Measurements from ENCODE around the gene PMM2. TPM values are rescaled to one million over a fixed set of nuclear protein-coding genes. Genes with fewer than 3 reads are reported as not detected.

Gene PMM2
- total RNA-seq, 1 experiment from 2014 or later = 30.3 TPM

DNA sequence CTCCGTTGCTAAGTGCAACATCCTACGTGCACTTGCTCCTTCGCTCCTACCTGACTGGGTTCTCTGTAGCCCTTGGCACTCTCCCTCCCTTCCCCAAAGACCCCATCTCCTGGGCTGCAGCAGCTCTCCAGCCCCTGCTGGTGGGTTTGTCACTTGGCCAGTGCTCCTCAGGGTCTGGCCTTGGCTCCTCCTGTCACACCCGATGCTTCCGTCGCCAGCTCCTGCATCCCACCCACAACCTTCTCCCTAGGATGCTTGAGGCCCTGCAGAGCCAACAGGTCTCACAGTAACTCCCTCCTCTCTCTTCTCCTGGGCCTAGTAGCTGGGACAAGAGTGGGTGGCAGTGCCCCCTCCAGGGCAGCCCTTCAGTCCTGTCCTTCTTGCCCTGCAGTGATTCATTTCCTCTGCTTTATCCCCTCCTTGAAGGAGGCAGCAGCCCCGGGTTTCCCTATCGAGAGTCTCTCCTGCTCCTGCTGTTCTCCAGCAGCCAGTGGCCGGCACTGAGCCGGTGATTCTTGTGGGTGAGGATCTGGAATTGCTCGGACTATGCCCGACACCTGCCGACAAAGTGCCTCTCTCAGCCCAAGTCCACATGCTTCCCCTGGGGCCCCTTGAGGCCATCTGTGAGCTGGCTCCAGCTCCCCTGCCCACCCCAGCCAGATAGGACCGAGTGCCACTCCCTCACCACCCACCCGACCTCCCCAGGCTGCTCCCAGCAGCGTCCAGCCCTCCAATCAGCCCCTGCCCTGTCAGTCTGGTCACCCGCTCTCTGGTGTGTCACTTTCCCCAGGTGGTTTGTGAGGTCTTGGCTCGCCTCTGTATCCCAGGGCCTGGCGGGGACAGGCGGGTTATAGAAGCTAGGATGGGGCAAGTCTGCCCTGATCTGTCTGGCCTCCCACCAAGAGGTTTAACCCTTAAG lies 88.3 kb downstream of the PMM2 start:
- DNase-seq (ENCODE audit: low read depth) = peak; percentile 70

- DNase-seq (ENCODE audit: low read depth) = no peak
Observed at GRCh38 chr16:8886593-8887430, 89.2 kb downstream of the PMM2 start.

- DNase-seq (ENCODE audit: low read depth) = no peak
Observed at GRCh38 chr16:8887431-8887765, 89.8 kb downstream of the PMM2 start.

DNA sequence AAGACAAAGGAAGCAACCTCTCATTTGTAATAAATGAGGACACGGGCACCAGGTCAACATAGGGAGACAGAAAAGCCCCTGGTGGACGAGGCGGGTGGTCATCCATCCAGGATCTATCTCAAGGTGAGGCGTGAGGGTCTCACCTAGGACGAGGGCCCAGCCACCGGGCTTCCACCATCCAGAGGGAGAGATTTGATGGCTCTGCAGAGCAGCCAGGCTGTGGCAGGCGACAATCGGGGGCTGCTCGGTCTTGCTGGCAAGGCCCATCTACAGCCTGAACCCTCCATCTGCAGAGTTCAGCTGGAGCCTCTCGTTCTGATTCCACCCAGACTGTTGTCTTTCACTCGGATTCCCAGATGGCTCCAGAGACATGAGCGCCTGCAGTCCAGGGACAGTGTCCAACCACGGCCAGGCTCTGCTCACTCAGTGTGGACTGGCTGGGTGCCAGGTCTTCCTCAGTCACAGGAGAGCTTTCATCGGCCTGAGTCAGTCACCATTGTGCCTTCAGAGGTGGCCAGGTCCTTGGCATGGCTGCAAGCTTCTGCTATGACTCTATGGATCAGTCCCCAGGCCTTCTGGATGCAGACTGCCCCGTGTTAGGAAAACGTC lies 90.4 kb downstream of the PMM2 start:
- peak; percentile 58 for DNase-seq (ENCODE audit: low read depth)

DNA sequence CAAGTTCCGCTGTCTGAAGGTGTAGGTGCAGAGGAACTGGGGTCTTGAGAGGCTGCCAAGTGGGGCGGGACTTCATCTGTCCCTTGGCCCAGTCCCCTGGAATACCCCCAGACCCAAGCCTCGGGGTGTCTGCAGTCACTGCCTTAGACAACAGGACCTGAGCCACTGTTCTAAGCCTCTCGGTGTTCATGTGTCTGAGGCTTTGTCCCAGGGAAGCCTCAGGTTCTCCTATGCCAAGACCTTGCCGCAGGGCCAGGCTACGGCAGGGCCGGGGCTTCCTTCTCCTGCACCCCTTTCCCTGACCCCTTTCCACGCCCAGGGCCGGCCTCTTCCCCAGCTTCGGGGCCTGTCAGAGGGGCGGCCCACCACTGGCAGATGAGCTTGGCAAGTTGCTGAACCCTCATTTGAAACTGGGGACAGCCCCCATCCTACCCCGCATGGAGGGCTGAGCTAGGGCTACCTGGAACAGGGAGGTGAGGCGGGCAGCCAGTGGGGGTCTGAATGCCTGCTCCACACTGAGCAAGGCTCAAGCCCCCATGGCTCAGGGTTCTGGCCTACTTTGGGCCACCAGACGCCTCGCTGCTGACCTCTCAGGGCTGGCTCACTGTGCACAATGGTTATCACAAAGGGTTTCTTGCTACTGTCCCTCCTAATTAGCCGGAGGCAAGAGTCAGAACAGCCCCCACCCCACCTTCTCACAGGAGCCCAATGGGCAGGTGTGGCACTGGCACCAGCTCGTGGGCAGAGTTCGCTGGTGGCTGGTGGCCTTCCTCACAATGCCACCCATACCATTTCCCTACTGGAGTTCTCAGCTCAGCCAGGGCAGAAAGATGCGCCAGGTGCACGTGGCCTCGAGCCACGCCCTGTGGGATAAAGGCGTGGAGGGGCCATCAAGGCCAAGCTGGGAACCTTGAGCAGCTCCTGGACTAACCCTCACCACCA lies 91.6 kb downstream of the PMM2 start:
- no peak for DNase-seq (ENCODE audit: low read depth)

- DNase-seq (ENCODE audit: low read depth) = no peak
Observed at GRCh38 chr16:8889893-8890548, 92.4 kb downstream of the PMM2 start.

DNA sequence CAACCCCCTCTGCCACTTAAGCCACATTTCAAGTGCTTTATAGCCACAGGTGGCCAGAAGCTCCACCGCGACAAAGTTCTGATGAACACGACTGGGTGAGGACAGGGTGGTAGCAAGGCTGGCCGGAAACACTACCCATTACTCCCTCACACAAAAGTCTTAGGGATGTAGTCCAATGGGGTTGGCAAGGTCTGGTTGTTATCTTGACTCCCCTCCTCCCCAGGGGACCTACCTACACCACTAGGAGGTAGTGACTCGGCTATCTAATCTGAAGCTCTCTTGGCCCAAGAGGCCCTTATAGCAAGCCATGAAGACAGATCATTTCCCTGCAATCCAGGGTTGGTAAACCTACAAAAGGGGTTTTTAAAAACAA lies 92.9 kb downstream of the PMM2 start:
- DNase-seq (ENCODE audit: low read depth) = no peak

GRCh38 chr16:8892101-8892575 lies 94.5 kb downstream of the PMM2 start:
- DNase-seq (ENCODE audit: low read depth) = no peak

DNA sequence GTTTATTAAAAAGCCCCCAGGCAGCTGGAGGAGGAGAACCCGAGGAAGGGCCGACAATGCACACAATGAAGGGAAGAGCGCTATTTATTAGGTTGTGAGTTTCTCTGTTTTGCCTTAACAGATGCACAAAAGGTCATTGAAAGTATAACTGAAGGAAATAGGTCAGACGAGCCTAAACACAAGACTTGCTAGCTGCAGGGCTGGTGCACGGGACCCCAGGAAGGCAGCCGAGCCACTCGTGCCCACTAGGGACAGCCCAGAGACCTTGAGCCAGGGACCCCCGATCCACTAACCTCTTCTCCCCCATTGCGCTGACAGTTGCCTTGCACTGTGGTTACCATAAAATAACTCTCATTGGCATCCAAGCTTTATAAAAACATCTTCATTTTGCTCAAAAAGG lies 95.8 kb downstream of the PMM2 start:
- no peak for DNase-seq (ENCODE audit: low read depth)

DNA sequence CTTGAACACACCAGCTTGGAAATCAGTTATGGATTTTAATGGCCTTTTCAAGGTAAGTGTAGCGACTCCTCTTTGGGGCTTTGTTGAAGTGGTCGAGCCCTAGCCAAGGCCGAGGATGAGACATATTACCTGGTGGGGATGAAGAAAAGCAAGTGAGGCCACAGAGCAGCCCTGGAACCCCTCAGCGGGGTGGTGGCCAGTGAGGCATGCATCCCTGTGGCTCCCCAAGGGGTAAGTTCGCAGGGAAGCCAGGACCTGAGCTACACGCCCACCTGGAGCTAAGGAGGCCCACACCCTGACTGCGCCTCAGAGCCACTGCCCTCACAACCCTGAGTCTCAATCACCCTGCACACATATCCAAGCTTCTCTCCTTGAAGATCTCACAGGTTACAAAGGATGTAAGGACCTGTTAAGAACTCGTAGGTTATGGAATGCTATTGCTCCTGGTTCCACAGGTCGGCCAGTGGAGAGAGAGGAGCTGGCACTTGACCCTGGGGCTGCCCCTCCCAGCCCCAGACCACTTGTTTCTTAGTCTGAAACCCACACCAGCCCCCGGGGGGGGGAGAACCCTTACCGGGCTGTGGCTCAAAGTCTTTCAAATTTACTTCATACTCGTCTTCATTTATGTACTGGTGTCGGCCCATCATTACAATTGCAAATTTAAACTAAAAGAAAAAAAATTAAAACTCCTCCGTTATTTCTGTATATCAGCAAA lies 96.5 kb downstream of the PMM2 start:
- no peak for DNase-seq (ENCODE audit: low read depth)

GRCh38 chr16:8894736-8895334 lies 97.2 kb downstream of the PMM2 start:
- no peak for DNase-seq (ENCODE audit: low read depth)

DNA sequence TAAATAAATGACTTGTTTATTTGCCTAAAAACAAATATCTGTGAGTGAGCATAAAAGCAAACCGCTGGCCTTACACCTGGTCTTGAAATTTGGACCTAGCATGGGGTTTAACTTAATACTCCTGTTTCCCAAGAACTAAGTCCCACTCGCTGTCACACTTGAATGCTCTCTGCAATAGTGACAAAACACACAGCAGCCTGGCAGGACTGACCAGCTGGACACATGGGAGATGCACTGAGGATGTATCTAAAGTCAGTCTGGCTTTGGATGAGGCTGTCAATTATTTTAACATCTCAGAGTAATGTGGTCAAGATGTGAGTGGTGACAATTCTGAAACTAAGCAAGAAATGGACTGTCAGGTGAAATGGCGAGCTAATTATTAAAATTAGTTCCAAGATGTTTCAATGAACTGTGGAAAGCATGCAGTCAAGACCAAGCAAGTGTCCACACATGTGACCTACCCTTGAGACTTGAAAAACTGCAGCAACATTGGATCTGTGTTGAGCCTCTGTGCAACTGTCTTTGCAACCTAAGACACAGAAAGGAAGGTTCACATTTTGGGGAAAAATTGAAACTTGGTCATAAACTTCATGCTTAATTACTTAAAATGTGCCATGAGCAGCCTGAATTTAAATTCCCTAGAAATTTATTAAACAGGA lies 101.2 kb downstream of the PMM2 start:
- no peak for DNase-seq (ENCODE audit: low read depth)

Other genes starting within 250 kb of the PMM2 start
- not detected in 2 replicates for gene TMEM114, start 207.3 kb upstream of the PMM2 start, total RNA-seq (2014; rRNA removed)
- gene METTL22, start 176.1 kb upstream of the PMM2 start, total RNA-seq (2014; rRNA removed) = 10.1 and 17.1 TPM in 2 replicates
- 0.29 and 0.32 TPM in 2 replicates for gene ABAT, start 123.2 kb upstream of the PMM2 start, total RNA-seq (2014; rRNA removed)
- gene TMEM186, start 200 bp upstream of the PMM2 start, total RNA-seq (2014; rRNA removed) = 2.6 and 4.4 TPM in 2 replicates
- 220 and 222 TPM in 2 replicates for gene CARHSP1, start 71.2 kb downstream of the PMM2 start, total RNA-seq (2014; rRNA removed)
- not detected in 2 replicates for gene LITAFD, start 84.5 kb downstream of the PMM2 start, total RNA-seq (2014; rRNA removed)
- 29.9 and 38.8 TPM in 2 replicates for gene USP7, start 166.1 kb downstream of the PMM2 start, total RNA-seq (2014; rRNA removed)

All from LHCN-M2 (cell line).